ENCODE results near the gene GUCD1.
A peak's percentile ranks its signal among the peaks of the same experiment; 100 is the strongest.

- TF ChIP-seq POLR2A (IDR thresholded peaks at IDR 0.05): peak; percentile 40
- TF ChIP-seq, protein P1, sequence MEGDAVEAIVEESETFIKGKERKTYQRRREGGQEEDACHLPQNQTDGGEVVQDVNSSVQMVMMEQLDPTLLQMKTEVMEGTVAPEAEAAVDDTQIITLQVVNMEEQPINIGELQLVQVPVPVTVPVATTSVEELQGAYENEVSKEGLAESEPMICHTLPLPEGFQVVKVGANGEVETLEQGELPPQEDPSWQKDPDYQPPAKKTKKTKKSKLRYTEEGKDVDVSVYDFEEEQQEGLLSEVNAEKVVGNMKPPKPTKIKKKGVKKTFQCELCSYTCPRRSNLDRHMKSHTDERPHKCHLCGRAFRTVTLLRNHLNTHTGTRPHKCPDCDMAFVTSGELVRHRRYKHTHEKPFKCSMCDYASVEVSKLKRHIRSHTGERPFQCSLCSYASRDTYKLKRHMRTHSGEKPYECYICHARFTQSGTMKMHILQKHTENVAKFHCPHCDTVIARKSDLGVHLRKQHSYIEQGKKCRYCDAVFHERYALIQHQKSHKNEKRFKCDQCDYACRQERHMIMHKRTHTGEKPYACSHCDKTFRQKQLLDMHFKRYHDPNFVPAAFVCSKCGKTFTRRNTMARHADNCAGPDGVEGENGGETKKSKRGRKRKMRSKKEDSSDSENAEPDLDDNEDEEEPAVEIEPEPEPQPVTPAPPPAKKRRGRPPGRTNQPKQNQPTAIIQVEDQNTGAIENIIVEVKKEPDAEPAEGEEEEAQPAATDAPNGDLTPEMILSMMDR (IDR thresholded peaks at IDR 0.05): no peak
- peak in 2 of 3 donors; percentile 40 to 43 for TF ChIP-seq POLR2AphosphoS5 (IDR thresholded peaks at IDR 0.05)
- TF ChIP-seq EP300 (IDR thresholded peaks at IDR 0.05; ENCODE audit: low read depth): no peak
Measured at GRCh38 chr22:24550028-24550901, 4.7 kb downstream of the GUCD1 start.
